OCI-LY1 (cell line): ENCODE data around the gene CPT1B.

Source experiments
- EZH2 ChIP-seq: fragments of 200-600 bp; sonication (generic), shearing (Covaris generic); IDR thresholded peaks from 2 replicates; pipeline ENCODE4 v1.8.0; 2017; ENCODE audit warnings: borderline replicate concordance, mixed run types, mild to moderate bottlenecking, antibody characterized with exemption, low read length, moderate library complexity, mixed read lengths
- TF ChIP-seq, protein P1 (sequence below): fragments of 200-600 bp; sonication (generic), shearing (Covaris generic); IDR thresholded peaks from 2 replicates; pipeline ENCODE4 v1.5.1; 2017; ENCODE audit warnings: mild to moderate bottlenecking, antibody characterized with exemption, low read length, moderate library complexity, mixed read lengths

DNA sequence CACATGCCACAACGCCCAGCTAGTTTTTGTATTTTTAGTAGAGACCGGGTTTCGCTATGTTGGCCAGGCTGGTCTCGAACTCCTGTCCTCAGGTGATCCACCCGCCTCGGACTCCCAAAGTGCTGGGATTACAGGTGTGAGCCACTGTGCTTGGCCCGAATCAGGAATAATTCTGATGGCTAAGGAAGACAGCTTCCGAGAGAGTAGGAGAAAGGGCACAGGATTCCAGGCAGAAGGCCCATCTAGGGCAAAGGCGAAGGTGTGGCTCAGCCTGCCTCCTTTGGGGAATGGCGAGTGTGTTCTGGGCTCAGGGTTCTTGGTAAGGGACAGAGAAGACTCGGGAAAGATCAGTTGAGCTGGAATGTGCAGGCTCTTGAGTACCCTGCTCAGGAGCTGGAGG is 13.9 kb downstream of the CPT1B start:
- TF ChIP-seq, protein P1, sequence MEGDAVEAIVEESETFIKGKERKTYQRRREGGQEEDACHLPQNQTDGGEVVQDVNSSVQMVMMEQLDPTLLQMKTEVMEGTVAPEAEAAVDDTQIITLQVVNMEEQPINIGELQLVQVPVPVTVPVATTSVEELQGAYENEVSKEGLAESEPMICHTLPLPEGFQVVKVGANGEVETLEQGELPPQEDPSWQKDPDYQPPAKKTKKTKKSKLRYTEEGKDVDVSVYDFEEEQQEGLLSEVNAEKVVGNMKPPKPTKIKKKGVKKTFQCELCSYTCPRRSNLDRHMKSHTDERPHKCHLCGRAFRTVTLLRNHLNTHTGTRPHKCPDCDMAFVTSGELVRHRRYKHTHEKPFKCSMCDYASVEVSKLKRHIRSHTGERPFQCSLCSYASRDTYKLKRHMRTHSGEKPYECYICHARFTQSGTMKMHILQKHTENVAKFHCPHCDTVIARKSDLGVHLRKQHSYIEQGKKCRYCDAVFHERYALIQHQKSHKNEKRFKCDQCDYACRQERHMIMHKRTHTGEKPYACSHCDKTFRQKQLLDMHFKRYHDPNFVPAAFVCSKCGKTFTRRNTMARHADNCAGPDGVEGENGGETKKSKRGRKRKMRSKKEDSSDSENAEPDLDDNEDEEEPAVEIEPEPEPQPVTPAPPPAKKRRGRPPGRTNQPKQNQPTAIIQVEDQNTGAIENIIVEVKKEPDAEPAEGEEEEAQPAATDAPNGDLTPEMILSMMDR, result no peak
- TF ChIP-seq EZH2, result no peak
